Tibial nerve (tissue), 4 donors: Measurements from ENCODE around the gene ENTR1.

Experiments used
- CTCF ChIP-seq, 5 experiments: fragments of 200-600 bp in 3 of 5; fragments of 450-650 bp in 2 of 5; sonication (generic) in 3 of 5; IDR thresholded peaks; one replicate each; pipeline ENCODE4 v1.5.1; 2016 to 2019; ENCODE audit warnings: antibody characterized with exemption in 5 of 5, mild to moderate bottlenecking in 3 of 5, moderate library complexity in 2 of 5
- EP300 ChIP-seq, 2 donors: sonication (generic); formaldehyde crosslinking; IDR thresholded peaks; one replicate each; pipeline ENCODE4 v1.6.1; 2017; ENCODE audit warnings: antibody characterized with exemption in 2 of 2, mild to moderate bottlenecking in 1 of 2
- POLR2A ChIP-seq, 2 donors: fragments of 450-650 bp; IDR thresholded peaks; one replicate each; pipeline ENCODE4 v1.6.1; 2017; ENCODE audit warnings: antibody characterized with exemption in 2 of 2, mild to moderate bottlenecking in 2 of 2, moderate library complexity in 2 of 2

- TF ChIP-seq CTCF (IDR thresholded peaks at IDR 0.05) (no peak), EP300 (IDR thresholded peaks at IDR 0.05) (peak in 1 of 2 donors; percentile 70), POLR2A (IDR thresholded peaks at IDR 0.05) (peak in 1 of 2 donors; percentile 4)
Measured at GRCh38 chr9:136418182-136419091, 8.0 kb upstream of the ENTR1 start.
